ENCODE results near the gene GPATCH4.

DNA sequence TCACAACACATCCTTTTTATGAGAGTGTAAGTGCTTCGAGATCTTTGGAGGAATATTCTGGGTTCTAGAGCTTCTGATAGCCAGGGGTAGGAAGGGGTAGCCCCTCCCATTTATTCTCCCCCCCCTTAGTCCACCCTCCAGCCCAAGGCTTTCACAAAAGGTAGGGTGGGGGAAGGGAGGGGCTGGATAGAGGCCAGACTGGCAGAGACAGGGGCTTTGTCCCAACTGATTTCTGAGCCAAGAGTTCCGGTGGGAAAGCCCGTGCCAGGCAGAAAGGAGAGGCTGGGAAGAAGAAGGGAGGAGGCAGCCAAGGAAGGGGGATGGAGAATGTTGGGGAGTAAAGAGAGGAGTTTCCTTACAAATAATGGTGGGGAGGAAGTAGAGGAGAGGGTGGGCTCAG, 43.8 kb upstream of the GPATCH4 start:
- no peak for TF ChIP-seq JUND (IDR thresholded peaks at IDR 0.05)
- TF ChIP-seq RAD21 (IDR thresholded peaks at IDR 0.05) = no peak
- TF ChIP-seq GABPA (IDR thresholded peaks at IDR 0.05 in 1 of 2, conservative IDR thresholded peaks at IDR 0.05 in 1 of 2) = no peak
- TF ChIP-seq, protein P1, sequence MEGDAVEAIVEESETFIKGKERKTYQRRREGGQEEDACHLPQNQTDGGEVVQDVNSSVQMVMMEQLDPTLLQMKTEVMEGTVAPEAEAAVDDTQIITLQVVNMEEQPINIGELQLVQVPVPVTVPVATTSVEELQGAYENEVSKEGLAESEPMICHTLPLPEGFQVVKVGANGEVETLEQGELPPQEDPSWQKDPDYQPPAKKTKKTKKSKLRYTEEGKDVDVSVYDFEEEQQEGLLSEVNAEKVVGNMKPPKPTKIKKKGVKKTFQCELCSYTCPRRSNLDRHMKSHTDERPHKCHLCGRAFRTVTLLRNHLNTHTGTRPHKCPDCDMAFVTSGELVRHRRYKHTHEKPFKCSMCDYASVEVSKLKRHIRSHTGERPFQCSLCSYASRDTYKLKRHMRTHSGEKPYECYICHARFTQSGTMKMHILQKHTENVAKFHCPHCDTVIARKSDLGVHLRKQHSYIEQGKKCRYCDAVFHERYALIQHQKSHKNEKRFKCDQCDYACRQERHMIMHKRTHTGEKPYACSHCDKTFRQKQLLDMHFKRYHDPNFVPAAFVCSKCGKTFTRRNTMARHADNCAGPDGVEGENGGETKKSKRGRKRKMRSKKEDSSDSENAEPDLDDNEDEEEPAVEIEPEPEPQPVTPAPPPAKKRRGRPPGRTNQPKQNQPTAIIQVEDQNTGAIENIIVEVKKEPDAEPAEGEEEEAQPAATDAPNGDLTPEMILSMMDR (IDR thresholded peaks at IDR 0.05; ENCODE audit: low read depth, low read length, missing input control) = no peak
- no peak for TF ChIP-seq SP1 (IDR thresholded peaks at IDR 0.05)

All from liver (tissue), 3 donors.